Liver (tissue), 2 donors: ENCODE data around the gene CXCL16.

Source experiments
- YY1 ChIP-seq: IDR thresholded peaks from 2 replicates; pipeline ENCODE4 v1.6.1; 2016; ENCODE audit warnings: antibody characterized with exemption, mild to moderate bottlenecking
- TF ChIP-seq, protein P1 (sequence below): IDR thresholded peaks from 2 replicates; pipeline ENCODE4 v1.6.1; 2016; ENCODE audit warnings: antibody characterized with exemption
- TF ChIP-seq, protein P2 (sequence below): fragments of 150-350 bp; IDR thresholded peaks from 2 replicates; pipeline ENCODE4 v1.5.1; 2017; ENCODE audit warnings: improper control_type of control experiment, low read depth, low read length; ENCODE audit not compliant: missing input control
- donor health status: healthy.

DNA sequence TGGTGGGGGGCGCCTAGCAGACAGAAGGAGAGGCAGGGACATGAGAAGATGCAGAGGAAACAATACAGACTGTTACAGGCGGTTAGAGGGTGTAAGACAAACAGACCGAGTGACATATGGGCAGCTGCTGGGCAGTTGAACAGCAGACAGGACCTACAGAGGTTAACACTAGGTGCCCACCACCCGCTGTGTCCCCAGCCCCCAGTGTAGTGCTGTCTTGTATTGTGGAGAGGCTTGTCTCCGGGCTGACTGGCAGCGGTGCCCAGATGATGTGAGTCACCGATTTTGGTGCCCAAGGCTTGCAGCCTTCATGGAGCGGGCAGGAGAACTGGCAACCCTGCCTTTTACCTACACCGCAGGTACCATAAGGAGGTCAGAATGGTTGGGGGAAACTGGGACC, 2.4 kb upstream of the CXCL16 start:
- no peak for TF ChIP-seq YY1
- TF ChIP-seq, protein P1, sequence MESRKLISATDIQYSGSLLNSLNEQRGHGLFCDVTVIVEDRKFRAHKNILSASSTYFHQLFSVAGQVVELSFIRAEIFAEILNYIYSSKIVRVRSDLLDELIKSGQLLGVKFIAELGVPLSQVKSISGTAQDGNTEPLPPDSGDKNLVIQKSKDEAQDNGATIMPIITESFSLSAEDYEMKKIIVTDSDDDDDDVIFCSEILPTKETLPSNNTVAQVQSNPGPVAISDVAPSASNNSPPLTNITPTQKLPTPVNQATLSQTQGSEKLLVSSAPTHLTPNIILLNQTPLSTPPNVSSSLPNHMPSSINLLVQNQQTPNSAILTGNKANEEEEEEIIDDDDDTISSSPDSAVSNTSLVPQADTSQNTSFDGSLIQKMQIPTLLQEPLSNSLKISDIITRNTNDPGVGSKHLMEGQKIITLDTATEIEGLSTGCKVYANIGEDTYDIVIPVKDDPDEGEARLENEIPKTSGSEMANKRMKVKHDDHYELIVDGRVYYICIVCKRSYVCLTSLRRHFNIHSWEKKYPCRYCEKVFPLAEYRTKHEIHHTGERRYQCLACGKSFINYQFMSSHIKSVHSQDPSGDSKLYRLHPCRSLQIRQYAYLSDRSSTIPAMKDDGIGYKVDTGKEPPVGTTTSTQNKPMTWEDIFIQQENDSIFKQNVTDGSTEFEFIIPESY: no peak
- TF ChIP-seq, protein P2, sequence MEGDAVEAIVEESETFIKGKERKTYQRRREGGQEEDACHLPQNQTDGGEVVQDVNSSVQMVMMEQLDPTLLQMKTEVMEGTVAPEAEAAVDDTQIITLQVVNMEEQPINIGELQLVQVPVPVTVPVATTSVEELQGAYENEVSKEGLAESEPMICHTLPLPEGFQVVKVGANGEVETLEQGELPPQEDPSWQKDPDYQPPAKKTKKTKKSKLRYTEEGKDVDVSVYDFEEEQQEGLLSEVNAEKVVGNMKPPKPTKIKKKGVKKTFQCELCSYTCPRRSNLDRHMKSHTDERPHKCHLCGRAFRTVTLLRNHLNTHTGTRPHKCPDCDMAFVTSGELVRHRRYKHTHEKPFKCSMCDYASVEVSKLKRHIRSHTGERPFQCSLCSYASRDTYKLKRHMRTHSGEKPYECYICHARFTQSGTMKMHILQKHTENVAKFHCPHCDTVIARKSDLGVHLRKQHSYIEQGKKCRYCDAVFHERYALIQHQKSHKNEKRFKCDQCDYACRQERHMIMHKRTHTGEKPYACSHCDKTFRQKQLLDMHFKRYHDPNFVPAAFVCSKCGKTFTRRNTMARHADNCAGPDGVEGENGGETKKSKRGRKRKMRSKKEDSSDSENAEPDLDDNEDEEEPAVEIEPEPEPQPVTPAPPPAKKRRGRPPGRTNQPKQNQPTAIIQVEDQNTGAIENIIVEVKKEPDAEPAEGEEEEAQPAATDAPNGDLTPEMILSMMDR: no peak
